GF-D8 (cell line): ENCODE data around the gene C11orf68.
"Not testable (repeated sequence)": the region's sequence is repeated elsewhere in the genome, so short reads cannot be mapped to it uniquely, and the experiment has no call there.

ENCODE experiments used
- DNase-seq: peaks from one replicate; lab custom pipeline; 2025; lab: John Stamatoyannopoulos, UW

Gene C11orf68

GRCh38 chr11:65918211-65919140 lies at the start of gene C11orf68:
Gene C11orf68 (minus strand): TSS chr11:65919062. CDS start chr11:65919031, 31 bp downstream.
- DNase-seq: no peak

DNA sequence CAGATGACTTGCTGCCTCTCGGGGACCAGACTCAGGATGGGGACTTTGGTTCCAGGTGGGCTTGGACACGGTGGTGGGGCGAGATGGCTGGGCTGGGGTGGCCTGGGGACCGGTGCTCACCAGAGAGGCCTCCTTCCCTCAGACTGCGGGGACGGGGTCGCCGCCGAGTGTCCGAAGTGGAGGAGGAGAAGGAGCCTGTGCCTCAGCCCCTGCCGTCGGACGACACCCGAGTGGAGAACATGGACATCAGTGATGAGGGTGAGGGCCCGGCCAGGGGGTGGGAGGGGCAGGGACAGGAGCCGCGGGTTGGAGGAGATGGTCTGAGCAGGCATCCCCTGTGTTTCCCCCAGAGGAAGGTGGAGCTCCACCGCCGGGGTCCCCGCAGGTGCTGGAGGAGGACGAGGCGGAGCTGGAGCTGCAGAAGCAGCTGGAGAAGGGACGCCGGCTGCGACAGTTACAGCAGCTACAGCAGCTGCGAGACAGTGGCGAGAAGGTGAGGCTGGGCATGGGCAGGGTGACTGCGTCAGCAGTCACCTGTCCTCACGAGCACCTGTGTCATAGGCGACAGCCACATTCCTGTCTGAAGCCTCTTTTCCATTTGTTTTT lies 48.6 kb upstream of the C11orf68 start:
- no peak for DNase-seq

GRCh38 chr11:65965986-65966762 lies 47.3 kb upstream of the C11orf68 start:
- DNase-seq: no peak

DNA sequence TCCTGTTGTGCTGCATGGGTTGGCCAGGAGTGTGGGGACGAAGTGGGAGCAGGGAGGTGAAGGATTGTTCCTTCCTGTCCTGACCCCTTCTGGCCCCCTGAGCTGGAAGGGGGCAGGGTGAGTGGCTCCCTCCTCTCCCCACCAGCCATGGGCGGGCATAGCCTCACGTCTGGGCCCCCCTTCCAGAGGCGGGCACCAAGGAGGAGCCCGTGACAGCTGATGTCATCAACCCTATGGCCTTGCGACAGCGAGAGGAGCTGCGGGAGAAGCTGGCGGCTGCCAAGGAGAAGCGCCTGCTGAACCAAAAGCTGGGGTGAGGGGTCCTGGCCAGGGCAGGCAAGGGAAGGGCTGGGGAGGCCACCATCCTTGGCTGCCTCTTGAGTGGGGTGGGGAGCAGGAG lies 46.0 kb upstream of the C11orf68 start:
- no peak for DNase-seq

DNA sequence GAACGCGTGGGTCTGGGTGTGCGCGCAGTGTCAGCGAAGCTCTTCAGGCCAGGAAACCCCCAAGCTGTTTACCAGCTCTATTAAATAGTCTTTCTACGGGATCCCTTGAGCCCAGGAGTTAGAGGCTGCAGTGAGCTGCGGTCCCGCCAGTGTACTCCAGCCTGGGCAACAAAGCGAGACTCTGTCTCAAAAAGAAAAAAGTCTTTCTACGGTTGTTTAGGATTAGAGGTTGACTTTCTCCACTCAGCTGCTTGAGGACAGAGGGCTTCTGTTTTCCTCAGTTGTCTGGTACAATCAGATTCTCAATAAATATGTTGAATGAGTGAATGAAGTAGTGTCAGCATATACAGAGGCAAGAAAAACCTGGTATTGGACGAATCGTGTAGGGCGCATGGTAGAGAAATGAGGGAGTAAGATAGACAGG lies 43.3 kb upstream of the C11orf68 start:
- no peak for DNase-seq

DNA sequence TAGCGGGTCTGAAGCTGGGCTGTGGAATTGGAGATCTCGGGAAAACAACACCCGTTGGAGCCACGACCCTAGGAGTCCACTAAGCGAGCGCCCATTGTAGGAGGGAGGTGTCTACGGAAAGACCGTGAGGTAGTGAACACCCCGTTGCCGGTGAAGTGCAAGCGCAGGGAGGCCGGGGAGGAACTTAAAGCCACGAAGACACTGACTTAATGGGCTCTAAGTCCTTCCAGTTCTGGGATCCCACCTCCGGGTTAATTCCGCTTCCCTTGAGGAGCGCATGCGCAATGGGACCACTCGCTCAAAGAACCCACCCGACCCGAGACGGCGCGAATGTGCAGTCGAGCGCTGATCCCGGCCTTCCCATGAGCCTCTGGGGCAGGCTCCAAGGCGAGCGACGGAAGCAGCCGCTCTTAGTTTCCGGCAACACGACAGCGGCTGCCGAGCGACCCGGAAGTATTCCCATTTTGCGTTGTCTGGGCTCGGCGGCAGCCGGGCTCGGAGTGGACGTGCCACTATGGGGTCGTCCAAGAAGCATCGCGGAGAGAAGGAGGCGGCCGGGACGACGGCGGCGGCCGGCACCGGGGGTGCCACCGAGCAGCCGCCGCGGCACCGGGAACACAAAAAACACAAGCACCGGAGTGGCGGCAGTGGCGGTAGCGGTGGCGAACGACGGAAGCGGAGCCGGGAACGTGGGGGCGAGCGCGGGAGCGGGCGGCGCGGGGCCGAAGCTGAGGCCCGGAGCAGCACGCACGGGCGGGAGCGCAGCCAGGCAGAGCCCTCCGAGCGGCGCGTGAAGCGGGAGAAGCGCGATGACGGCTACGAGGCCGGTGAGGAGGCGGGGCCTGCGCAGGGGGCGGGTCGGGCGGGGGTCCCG lies 42.6 kb upstream of the C11orf68 start, which contains the start of gene SART1:
TSS of gene SART1 (plus strand) at position 468 of the 874 bp plus-strand sequence. CDS start at position 515, 47 bp downstream.
- DNase-seq: peak; percentile 94

GRCh38 chr11:65960824-65961266 lies 42.0 kb upstream of the C11orf68 start:
- no peak for DNase-seq

DNA sequence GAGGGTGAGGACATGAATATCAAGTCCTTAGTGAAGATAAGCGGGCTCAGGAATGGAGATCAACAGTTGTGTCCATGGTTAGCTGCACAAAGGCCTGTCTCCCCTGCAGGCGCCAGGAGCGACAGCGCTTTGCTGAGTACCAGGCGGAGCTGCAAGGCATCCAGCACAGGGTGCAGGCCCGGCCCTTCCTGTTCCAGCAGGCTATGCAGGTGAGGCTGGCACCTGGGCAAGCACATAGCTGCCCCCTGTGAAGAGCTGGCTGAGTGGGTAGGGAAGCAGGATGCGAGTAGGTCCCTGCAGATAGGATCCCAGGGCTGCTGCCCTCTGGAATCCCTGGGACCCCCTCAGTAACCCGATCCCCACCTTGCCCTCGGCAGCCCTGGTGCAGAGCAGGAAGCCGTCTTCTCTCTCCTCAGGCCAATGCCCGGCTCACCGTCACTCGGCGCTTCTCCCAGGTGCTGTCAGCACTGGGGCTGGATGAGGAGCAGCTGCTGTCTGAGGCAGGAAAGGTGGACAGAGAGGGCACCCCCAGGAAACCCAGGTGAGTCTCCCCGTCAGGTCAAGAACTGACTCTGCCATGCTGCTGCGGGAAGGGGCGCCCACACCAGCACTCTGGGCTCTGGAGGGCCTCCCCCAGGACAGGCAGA lies 40.0 kb upstream of the C11orf68 start:
- no peak for DNase-seq

DNA sequence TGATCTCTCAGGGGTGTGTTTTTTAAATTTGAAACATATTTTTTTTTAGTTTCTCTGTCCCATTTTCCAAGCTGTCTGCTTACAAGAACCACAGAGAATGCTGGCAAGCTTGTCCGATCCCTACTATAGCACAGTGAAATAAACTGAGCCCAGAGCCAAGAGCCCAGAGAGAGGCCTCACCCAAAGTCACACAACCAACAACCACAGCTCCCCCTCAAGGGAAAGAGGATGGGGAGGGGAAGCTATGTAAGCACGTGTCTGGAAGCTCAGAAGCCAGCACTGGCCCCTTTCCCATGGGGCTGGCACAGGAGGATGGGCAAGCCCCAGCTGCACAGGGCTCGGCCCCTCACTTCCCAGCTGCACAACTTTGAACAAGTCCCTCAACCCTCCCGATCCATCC lies 39.4 kb upstream of the C11orf68 start:
- no peak for DNase-seq

- no peak for DNase-seq
Observed at GRCh38 chr11:65954771-65955170, 35.9 kb upstream of the C11orf68 start.

- no peak for DNase-seq
Observed at GRCh38 chr11:65953471-65953870, 34.6 kb upstream of the C11orf68 start.

DNA sequence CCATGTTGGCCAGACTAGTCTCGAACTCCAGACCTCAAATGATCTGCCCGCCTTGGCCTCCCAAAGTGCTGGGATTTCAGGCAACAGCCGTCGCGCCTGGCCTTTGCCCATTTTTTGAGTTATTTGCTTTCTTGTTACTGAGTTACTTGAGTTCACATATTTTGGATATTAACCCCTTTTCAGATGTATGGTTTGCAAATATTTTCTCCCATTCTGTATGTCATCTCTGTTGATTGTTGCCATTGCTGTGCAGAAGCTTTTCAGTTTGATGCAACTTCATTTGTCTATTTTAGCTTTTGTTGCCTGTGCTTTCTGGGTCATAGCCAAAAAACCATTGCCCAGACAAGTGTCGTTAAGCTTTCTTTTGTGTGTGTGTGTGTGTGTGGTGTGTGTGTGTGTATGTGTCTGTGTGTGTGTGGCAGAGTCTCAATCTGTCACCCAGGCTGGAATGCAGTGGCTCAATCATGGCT lies 33.2 kb upstream of the C11orf68 start:
- no peak for DNase-seq

GRCh38 chr11:65951641-65952040 lies 32.8 kb upstream of the C11orf68 start:
- not testable (repeated sequence) for DNase-seq

- not testable (repeated sequence) for DNase-seq
Observed at GRCh38 chr11:65950711-65951110, 31.8 kb upstream of the C11orf68 start.

GRCh38 chr11:65947603-65948125 lies 28.8 kb upstream of the C11orf68 start:
- DNase-seq: no peak

GRCh38 chr11:65947133-65947532 lies 28.3 kb upstream of the C11orf68 start:
- DNase-seq: no peak

DNA sequence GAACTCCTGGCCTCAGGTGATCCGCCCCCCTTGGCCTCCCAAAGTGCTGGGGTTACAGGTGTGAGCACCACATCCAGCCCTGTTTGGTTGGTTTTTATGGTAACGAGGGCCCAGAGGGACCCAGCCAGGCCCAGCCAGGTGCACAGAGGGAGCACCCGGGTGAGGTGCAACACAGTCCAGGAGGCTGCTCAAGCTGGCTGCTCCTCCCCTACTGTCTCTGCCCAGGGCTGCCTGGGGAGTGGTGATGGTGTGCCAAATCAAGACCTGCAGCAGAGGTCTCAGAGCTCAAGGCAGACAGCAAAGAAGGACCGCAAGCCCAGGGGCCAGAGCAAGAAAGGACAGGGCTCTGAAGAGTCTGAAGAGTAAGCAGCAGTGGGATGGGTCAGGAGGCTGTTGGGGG lies 27.8 kb upstream of the C11orf68 start:
- no peak for DNase-seq

DNA sequence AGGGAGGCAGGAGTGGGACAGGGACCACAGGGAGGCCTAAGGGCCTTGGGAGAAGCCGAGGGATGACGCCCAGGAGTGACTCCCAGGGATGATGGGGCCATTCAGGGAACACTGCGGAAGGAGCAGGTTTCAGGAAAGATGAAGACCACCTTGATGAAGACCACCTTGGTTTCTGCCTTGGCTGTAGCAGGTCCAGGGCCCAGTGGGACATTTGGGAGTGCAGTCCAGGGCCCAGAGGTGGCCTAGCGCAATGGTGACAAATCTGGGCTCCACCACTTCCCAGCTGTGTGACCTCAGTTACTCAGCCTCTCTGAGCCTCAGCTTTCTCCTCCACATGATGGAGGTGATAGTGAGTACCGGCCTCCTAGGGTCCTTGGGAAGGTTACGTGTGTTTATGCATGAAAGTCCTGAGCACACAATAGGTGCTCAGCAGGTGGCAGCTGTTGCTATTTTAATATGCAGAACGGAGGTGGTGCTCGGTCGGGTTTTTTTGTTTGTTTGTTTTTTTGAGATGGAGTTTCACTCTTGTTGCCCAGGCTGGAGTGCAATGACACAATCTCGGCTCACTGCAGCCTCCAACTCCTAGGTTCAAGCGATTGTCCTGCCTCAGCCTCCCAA lies 27.2 kb upstream of the C11orf68 start:
- DNase-seq: no peak

GRCh38 chr11:65945430-65945911 lies 26.6 kb upstream of the C11orf68 start, which contains the start of gene TSGA10IP:
Gene TSGA10IP (plus strand): TSS chr11:65945480. CDS start chr11:65945676, 196 bp downstream.
- no peak for DNase-seq

DNA sequence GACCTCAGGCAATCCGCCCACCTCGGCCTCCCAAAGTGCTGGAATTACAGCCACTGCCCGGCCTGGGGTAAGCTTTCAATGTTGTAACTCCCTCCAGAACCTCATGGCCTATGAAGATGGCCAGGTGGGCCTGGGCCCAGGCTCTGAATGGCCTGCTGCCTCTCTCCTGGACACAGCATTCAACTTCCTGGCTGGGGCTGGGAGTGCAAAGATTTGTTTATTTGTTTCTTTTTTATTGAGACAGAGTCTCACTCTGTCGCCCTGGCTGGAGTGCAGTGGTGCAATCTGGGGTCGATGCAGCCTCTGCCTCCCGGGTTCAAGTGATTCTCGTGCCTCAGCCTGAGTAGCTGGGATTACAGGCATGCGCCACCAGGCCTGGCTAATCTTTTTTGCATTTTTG lies 25.9 kb upstream of the C11orf68 start:
- DNase-seq: no peak
